Peyer's patch (tissue), 4 donors: ENCODE results near the gene DNAH17.

Experiments used
- POLR2A ChIP-seq, 2 donors: fragments of 450-650 bp; IDR thresholded peaks; one replicate each; pipeline ENCODE4 v1.5.1; 2017; ENCODE audit warnings: antibody characterized with exemption in 2 of 2, mild to moderate bottlenecking in 2 of 2, moderate library complexity in 2 of 2
- TF ChIP-seq, protein P1 (sequence below), 6 experiments: fragments of 450-650 bp in 4 of 6; fragments of 200-600 bp in 2 of 6; sonication (generic) in 1 of 6; IDR thresholded peaks; one replicate each; pipeline ENCODE4 v1.5.1; 2017 to 2019; ENCODE audit warnings: antibody characterized with exemption in 6 of 6, mild to moderate bottlenecking in 3 of 6, moderate library complexity in 1 of 6

DNA sequence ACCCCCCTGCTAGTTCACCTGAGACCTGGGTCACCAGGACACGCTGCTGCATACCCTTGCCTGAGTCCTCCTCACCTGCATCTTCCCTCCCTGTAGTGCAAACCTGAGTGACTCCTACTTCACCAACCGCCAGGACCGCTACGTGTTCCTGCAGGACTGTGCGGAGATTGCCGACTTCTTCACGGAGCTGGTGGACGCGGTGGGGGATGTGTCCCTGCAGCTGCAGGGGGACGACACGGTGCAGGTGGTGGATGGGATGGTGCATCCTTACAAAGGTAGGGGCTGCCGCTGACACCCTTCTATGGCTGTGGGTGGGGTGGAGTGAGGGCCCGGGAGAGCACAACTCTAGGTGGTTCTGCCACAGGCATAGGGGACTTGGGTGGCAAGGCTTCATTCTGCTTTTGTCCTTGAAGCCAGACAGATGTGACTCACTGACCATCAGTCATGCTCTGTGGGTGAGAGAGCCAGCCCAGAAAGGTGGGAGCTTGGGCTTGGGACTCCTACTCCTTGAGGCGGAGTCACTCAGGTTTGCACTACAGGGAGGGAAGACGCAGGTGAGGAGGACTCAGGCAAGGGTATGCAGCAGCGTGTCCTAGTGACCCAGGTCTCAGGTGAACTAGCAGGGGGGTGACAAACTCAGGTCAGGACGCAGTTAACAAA lies 176.5 kb downstream of the DNAH17 start:
- TF ChIP-seq, protein P1, sequence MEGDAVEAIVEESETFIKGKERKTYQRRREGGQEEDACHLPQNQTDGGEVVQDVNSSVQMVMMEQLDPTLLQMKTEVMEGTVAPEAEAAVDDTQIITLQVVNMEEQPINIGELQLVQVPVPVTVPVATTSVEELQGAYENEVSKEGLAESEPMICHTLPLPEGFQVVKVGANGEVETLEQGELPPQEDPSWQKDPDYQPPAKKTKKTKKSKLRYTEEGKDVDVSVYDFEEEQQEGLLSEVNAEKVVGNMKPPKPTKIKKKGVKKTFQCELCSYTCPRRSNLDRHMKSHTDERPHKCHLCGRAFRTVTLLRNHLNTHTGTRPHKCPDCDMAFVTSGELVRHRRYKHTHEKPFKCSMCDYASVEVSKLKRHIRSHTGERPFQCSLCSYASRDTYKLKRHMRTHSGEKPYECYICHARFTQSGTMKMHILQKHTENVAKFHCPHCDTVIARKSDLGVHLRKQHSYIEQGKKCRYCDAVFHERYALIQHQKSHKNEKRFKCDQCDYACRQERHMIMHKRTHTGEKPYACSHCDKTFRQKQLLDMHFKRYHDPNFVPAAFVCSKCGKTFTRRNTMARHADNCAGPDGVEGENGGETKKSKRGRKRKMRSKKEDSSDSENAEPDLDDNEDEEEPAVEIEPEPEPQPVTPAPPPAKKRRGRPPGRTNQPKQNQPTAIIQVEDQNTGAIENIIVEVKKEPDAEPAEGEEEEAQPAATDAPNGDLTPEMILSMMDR (IDR thresholded peaks at IDR 0.05): no peak
- TF ChIP-seq POLR2A (IDR thresholded peaks at IDR 0.05): no peak
